Measurements from ENCODE around the gene RPL27A. TPM values are rescaled to one million over a fixed set of nuclear protein-coding genes. Genes with fewer than 3 reads are reported as not detected.

The RPL27A gene
- total RNA-seq, 1 donor from 2014 or later: 748 TPM

DNA sequence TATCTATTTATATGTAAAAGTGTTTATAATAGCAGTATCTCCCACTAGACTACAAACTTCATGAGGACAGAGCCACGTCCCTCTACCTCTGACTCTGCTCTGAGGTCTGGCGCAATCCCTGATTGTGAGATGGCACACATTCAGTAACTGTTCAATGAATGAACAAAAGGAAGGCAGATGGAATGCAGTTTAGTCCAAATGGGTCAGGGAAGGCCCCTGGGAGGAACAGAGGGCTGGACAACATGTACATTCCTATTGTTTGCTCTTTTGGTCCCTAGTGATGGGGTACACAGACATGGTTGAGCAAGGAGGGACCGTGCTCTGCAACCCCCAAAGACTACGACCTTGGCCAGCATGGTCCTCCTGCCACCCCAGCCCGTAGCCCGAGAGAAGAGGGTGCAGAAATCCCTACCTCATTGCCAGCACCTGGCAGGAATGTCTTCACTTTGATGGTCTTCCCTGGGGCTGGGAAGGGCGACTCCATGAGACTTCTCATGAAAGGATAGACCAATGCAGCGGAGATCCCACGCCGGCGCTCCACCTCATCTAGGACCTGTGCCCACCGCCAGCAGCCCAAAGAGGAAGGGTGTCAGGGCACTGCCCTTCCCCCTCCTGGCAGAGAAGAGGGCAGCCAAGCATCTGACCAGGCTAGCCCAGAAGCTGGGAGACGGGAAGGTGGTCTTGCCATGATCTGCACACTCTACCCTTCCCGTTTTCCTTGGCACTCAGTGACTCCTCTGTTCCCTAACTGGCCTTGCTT lies 24.3 kb downstream of the RPL27A start:
- H3K4me1 Mint-ChIP-seq (ENCODE audit: low read depth): no peaks in the 10 kb centered on the region
- no peak overlapping the region for H3K4me3 Mint-ChIP-seq (ENCODE audit: low read depth)
- TF ChIP-seq, protein P1, sequence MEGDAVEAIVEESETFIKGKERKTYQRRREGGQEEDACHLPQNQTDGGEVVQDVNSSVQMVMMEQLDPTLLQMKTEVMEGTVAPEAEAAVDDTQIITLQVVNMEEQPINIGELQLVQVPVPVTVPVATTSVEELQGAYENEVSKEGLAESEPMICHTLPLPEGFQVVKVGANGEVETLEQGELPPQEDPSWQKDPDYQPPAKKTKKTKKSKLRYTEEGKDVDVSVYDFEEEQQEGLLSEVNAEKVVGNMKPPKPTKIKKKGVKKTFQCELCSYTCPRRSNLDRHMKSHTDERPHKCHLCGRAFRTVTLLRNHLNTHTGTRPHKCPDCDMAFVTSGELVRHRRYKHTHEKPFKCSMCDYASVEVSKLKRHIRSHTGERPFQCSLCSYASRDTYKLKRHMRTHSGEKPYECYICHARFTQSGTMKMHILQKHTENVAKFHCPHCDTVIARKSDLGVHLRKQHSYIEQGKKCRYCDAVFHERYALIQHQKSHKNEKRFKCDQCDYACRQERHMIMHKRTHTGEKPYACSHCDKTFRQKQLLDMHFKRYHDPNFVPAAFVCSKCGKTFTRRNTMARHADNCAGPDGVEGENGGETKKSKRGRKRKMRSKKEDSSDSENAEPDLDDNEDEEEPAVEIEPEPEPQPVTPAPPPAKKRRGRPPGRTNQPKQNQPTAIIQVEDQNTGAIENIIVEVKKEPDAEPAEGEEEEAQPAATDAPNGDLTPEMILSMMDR (IDR thresholded peaks at IDR 0.05; ENCODE audit: unreplicated experiment): no peak
- no peak for DNase-seq (ENCODE audit: low spot score, unreplicated experiment)
- H3K27me3 Mint-ChIP-seq: no peaks in the 10 kb centered on the region
- no peaks in the 10 kb centered on the region for H3K9me3 Mint-ChIP-seq (ENCODE audit: low read depth)
- peaks cover 24% of the 10 kb centered on the region for H3K36me3 Mint-ChIP-seq (ENCODE audit: insufficient read depth)
- H3K27ac Mint-ChIP-seq: no peak overlapping the region

DNA sequence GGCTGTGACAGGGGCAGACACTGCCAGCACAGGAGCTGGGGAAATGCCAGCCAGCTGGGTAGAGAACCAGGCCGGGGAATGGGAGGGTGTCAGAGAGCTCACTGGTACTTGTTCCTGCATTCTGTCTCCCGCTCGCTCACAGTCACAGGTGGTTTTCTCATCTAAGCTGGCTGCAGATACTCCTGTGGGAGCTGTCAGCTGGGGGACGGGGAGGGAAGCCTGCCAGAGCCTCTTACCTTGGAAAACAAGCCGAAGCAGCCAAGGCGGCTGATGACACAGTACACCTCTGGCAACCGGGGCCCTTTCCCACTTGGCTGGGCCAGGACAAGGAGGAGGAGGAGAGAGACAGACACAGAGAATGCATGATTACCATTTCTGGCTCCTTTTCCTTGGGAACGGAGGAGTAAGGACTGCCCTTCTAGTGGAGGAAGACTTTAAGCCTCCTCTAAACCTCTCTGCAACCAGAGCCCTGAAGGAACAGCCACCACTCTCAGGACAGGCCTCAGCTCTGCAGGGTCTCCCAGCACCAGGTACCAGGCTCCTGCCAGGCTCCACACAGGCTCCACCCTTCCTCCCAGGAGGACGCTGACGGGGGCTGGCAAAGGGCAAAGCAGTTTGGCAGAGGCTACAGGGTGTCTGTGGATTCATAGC lies 25.1 kb downstream of the RPL27A start:
- Mint-ChIP-seq H3K27me3 (no peaks in the 10 kb centered on the region), H3K27ac (no peak overlapping the region), H3K9me3 (ENCODE audit: low read depth) (no peaks in the 10 kb centered on the region), H3K4me3 (ENCODE audit: low read depth) (no peak overlapping the region), H3K4me1 (ENCODE audit: low read depth) (no peaks in the 10 kb centered on the region), H3K36me3 (ENCODE audit: insufficient read depth) (peaks cover 25% of the 10 kb centered on the region)
- DNase-seq (ENCODE audit: low spot score, unreplicated experiment): no peak
- TF ChIP-seq, protein P1 (IDR thresholded peaks at IDR 0.05; ENCODE audit: unreplicated experiment): no peak

DNA sequence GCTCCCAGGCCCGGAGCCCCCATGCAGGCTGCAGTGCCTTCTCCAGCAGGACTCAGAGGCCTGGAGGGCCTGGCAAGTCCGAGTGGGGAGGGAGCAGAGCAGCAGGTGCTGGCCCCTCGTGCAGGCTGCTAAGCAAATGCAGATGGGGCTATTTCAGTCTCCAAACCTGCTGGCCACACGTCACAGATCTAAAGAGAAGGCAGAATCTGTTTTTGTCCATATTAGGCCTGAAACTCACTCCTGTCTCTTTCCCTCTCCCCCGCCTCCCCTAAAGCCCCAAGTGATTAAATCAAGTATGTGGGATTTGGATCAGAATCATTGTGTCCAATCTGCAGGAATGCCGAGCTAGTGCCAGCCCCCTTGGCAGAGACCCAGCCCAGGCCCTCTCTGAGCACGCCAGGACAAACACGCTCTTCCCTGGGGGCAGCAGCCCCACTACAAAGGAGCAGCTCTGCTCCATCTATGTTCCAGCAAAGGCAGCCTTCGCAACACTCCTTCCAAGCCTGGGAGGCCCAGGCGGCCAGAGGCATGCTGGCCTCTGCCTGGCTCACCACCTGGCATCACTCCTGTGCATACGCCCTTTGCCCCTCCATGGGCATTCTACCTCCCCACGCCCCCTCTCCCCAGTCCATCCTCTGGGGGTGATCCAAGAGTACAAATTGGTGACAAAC lies 26.5 kb downstream of the RPL27A start:
- TF ChIP-seq, protein P1 (IDR thresholded peaks at IDR 0.05; ENCODE audit: unreplicated experiment): no peak
- no peak overlapping the region for H3K4me3 Mint-ChIP-seq (ENCODE audit: low read depth)
- H3K27ac Mint-ChIP-seq: no peak overlapping the region
- H3K4me1 Mint-ChIP-seq (ENCODE audit: low read depth): no peaks in the 10 kb centered on the region
- DNase-seq (ENCODE audit: low spot score, unreplicated experiment): no peak
- no peaks in the 10 kb centered on the region for H3K27me3 Mint-ChIP-seq
- H3K9me3 Mint-ChIP-seq (ENCODE audit: low read depth): no peaks in the 10 kb centered on the region
- peaks cover 26% of the 10 kb centered on the region for H3K36me3 Mint-ChIP-seq (ENCODE audit: insufficient read depth)

DNA sequence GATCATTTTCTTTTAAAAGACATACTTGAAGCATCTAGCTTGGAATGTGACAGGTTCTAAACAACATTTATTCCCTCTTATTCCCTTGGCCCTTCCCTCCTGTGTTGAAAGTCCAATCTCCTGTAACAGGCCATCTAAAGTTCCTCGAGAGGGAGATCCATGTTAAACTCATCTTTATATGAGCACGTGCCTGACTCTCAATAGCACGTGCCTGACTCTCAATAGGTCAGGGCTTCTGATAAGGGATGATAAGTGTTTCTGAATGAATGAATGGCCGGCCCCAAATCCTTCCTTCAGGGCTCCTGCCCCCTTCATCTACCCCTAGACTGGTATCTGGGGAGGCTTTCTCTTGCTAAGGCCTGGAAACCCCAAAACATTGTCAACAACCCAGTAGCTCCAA lies 27.2 kb downstream of the RPL27A start:
- Mint-ChIP-seq H3K27ac (no peak overlapping the region), H3K4me3 (ENCODE audit: low read depth) (no peak overlapping the region), H3K36me3 (ENCODE audit: insufficient read depth) (peaks cover 28% of the 10 kb centered on the region), H3K4me1 (ENCODE audit: low read depth) (no peaks in the 10 kb centered on the region), H3K27me3 (no peaks in the 10 kb centered on the region), H3K9me3 (ENCODE audit: low read depth) (no peaks in the 10 kb centered on the region)
- TF ChIP-seq, protein P1 (IDR thresholded peaks at IDR 0.05; ENCODE audit: unreplicated experiment): no peak
- DNase-seq (ENCODE audit: low spot score, unreplicated experiment): no peak

DNA sequence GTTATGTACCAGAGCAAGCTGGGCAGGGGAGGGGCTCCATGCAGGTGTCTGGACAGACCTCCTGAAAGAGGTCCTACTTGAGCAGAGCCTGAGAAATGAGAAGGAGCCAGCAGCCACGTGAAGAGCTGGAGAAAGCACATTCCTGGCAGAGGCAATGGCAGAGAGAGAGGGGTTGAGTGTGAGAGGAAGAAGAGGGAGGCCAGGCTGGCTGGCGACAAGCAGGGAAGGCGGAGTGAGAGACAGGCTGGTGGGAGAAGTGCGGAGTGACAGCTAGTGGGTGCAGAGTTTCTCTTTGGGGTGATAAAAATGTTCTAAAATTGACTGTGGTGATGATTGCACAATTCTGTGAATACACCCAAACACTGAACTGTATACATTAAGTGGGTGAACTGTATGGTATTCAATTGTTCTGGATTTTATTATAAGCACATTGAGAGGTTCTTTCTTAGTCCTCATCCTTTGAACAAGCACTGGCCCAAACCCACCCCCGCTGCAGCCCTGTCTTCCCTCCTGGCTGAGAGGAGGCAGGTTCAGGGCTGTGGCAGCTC lies 29.4 kb downstream of the RPL27A start:
- no peak for DNase-seq (ENCODE audit: low spot score, unreplicated experiment)
- Mint-ChIP-seq H3K27ac (peak overlapping the region; percentile 76), H3K36me3 (ENCODE audit: insufficient read depth) (peaks cover 25% of the 10 kb centered on the region), H3K9me3 (ENCODE audit: low read depth) (no peaks in the 10 kb centered on the region), H3K27me3 (no peaks in the 10 kb centered on the region), H3K4me3 (ENCODE audit: low read depth) (no peak overlapping the region), H3K4me1 (ENCODE audit: low read depth) (no peaks in the 10 kb centered on the region)
- TF ChIP-seq, protein P1 (IDR thresholded peaks at IDR 0.05; ENCODE audit: unreplicated experiment): no peak
